Loucy (cell line): ENCODE measurements around the gene KRTAP2-3.

Experiments
- CTCF ChIP-seq: fragments of 200-600 bp; sonication (generic); conservative IDR thresholded peaks from 2 replicates; pipeline ENCODE4 v1.5.1; 2014; ENCODE audit warnings: mild to moderate bottlenecking, antibody characterized with exemption, low read length
- EZH2phosphoT487 ChIP-seq: fragments of 200-600 bp; IDR thresholded peaks from 2 replicates; pipeline ENCODE4 v1.6.1; 2018; ENCODE audit warnings: antibody characterized with exemption, mild to moderate bottlenecking, moderate library complexity, borderline replicate concordance

GRCh38 chr17:41103896-41104295 is 44.0 kb upstream of the KRTAP2-3 start:
- TF ChIP-seq CTCF (no peak), EZH2phosphoT487 (no peak)
